ENCODE results near the gene SEPTIN8. TPM values are rescaled to one million over a fixed set of nuclear protein-coding genes. Genes with fewer than 3 reads are reported as not detected.

SEPTIN8 gene
- total and polyA plus RNA-seq, 9 donors: 18.7 to 54.5 (median 36.8) TPM

DNA sequence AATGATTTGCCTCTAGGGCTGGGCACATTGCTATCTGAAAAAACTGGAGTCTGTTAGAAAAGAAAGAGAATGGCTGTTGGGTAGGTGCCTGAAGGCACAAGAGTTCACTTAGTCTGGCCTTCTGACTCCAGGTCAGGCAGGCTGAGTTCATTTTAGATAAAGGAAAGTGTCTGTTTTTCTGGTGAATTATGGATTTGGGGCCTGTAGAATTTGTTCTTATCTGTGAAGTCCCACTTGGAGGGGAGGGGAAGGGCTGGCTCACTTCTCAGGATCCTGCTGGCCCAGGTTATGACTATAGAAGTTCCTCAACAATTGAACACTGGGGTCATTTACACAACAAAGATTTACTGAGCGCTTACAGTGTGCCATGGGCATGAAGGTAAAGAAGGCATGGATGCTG, 11.5 kb upstream of the SEPTIN8 start:
- H3K9me3 ChIP-seq: no peaks in the 10 kb centered on the region
- intact Hi-C loops (cut with DNase I): no loop called here
- DNase-seq: no peak

DNA sequence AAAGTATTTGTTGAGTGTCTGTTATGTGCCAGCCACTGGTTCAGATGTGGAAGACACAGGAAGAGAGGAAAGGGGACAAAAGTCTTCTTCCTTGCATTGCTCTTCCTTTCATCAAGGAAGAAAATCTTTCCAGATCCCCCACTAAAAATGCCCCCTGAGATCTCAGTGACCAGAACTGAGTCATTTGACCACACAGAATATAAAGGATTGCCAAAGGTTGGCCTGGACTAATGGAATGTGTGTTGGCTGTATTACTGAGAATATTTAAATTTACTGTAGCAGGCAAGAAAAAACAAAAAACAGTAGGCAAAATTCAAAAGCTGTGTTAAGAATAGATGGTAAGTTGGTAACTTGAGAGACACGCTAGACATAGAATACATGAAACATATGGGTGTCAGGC, 10.0 kb upstream of the SEPTIN8 start:
- H3K27me3 ChIP-seq: no peaks in the 10 kb centered on the region
- TF ChIP-seq EP300 (IDR thresholded peaks at IDR 0.05): no peak
- no peaks in the 10 kb centered on the region for H3K4me1 ChIP-seq (ENCODE audit: insufficient read depth)
- H3K4me3 ChIP-seq: no peak overlapping the region
- no peaks in the 10 kb centered on the region for H3K36me3 ChIP-seq
- intact Hi-C loops (cut with DNase I): no loop called here
- H3K9me3 ChIP-seq: no peaks in the 10 kb centered on the region
- no peak overlapping the region for H3K27ac ChIP-seq
- 74 to 89% (median 78%) methylated on average over 1 of the region's 1 CpG for WGBS, 3 donors
- no peak for DNase-seq

More for the DNA sequence above, 11.5 kb upstream of the SEPTIN8 start:
- no peak overlapping the region for H3K27ac ChIP-seq
- no peaks in the 10 kb centered on the region for H3K4me1 ChIP-seq (ENCODE audit: insufficient read depth)
- TF ChIP-seq, protein P1, sequence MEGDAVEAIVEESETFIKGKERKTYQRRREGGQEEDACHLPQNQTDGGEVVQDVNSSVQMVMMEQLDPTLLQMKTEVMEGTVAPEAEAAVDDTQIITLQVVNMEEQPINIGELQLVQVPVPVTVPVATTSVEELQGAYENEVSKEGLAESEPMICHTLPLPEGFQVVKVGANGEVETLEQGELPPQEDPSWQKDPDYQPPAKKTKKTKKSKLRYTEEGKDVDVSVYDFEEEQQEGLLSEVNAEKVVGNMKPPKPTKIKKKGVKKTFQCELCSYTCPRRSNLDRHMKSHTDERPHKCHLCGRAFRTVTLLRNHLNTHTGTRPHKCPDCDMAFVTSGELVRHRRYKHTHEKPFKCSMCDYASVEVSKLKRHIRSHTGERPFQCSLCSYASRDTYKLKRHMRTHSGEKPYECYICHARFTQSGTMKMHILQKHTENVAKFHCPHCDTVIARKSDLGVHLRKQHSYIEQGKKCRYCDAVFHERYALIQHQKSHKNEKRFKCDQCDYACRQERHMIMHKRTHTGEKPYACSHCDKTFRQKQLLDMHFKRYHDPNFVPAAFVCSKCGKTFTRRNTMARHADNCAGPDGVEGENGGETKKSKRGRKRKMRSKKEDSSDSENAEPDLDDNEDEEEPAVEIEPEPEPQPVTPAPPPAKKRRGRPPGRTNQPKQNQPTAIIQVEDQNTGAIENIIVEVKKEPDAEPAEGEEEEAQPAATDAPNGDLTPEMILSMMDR (IDR thresholded peaks at IDR 0.05): no peak
- TF ChIP-seq EP300 (IDR thresholded peaks at IDR 0.05) (no peak), POLR2A (IDR thresholded peaks at IDR 0.05) (no peak)
- WGBS, 3 donors: 96 to 100% (median 100%) methylated on average over 1 of the region's 1 CpG
- H3K4me3 ChIP-seq: no peak overlapping the region
- H3K36me3 ChIP-seq: no peaks in the 10 kb centered on the region
- H3K27me3 ChIP-seq: no peaks in the 10 kb centered on the region

DNA sequence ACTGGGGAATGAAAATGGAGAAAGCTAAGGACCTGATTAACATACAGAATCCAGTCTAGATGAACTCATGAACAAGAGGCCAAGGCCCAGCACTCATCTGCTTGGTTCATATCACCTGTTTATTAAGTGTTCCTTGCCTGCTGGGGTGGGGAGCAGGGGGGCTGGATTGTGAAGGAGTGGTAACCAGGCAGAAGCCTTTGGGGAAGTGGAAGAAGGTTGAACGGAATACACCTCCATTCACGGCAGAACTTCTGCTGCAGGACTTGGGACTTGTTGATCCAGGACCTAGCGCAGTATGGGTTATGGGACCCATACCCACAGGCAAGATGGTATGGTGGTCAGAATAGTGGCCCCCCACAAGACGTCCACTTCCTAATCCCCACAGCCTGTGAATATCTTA, 8.8 kb upstream of the SEPTIN8 start:
- intact Hi-C loops (cut with DNase I): no loop called here
- no peak for TF ChIP-seq POLR2A (IDR thresholded peaks at IDR 0.05)
- TF ChIP-seq, protein P1 (IDR thresholded peaks at IDR 0.05): no peak
- no peak for TF ChIP-seq EP300 (IDR thresholded peaks at IDR 0.05)
- no peaks in the 10 kb centered on the region for H3K36me3 ChIP-seq
- 94 to 96% (median 94%) methylated on average over 4 of the region's 4 CpGs for WGBS, 3 donors
- no peak overlapping the region for H3K27ac ChIP-seq
- H3K9me3 ChIP-seq: no peaks in the 10 kb centered on the region
- H3K4me1 ChIP-seq (ENCODE audit: insufficient read depth): no peaks in the 10 kb centered on the region
- H3K27me3 ChIP-seq: no peaks in the 10 kb centered on the region
- H3K4me3 ChIP-seq: no peak overlapping the region
- DNase-seq: no peak

DNA sequence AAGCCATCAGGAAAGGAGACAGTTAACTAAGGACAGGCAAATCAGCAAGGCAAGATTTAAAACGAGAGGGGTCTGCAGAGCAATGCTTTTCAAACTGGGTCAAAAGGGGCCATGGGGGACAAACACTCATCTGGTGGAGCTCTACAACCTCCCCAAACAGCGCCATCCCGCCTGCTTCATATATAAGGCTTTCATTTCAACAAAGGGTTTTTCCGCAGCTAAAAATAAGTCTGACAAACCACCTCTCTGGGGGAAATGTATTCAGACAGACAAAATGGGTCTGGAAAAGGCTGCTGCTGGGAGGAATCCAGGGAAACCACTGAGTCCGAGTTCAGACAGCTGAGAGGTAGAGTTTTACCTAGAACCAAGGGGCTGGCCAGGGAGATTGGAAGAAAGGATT, 8.3 kb upstream of the SEPTIN8 start:
- WGBS, 3 donors: 68 to 76% (median 73%) methylated on average over 5 of the region's 5 CpGs
- no peak overlapping the region for H3K4me3 ChIP-seq
- TF ChIP-seq, protein P1 (IDR thresholded peaks at IDR 0.05): no peak
- no peak for TF ChIP-seq POLR2A (IDR thresholded peaks at IDR 0.05)
- intact Hi-C loops (cut with DNase I): no loop called here
- no peak for DNase-seq
- no peaks in the 10 kb centered on the region for H3K4me1 ChIP-seq (ENCODE audit: insufficient read depth)
- no peaks in the 10 kb centered on the region for H3K36me3 ChIP-seq
- no peaks in the 10 kb centered on the region for H3K9me3 ChIP-seq
- H3K27me3 ChIP-seq: no peaks in the 10 kb centered on the region
- H3K27ac ChIP-seq: no peak overlapping the region

DNA sequence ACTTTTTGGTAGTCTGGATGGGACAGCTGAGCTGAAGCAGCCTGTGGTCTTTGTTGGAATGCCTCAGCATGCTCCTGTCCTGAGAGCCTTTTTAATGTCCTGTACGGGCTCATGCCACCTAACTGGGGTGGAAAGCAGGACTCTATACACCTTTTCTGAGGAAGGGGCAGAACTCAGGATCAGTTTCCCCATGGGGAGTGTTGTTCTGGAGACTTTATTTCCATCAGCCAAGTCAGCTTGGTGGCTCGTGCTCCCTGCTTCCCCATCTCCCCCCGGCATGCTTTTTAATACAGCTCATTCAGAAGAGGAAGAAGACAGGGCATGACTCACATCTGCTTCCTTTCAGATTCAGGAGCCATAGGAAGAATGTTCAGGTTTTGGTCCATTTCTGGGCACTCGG, 5.1 kb upstream of the SEPTIN8 start:
- WGBS, 3 donors: 72 to 82% (median 76%) methylated on average over 4 of the region's 4 CpGs
- H3K9me3 ChIP-seq: no peaks in the 10 kb centered on the region
- H3K4me1 ChIP-seq (ENCODE audit: insufficient read depth): peaks cover 3% of the 10 kb centered on the region
- H3K36me3 ChIP-seq: no peaks in the 10 kb centered on the region
- TF ChIP-seq, protein P1 (IDR thresholded peaks at IDR 0.05): no peak
- H3K27ac ChIP-seq: no peak overlapping the region
- no peak overlapping the region for H3K4me3 ChIP-seq
- intact Hi-C loops (cut with DNase I): no loop called here
- no peaks in the 10 kb centered on the region for H3K27me3 ChIP-seq
- DNase-seq: no peak

Data from ovary (tissue), 9 donors.